Endothelial cell of umbilical vein (primary cell): ENCODE data around the gene ROBO4. TPM values are rescaled to one million over a fixed set of nuclear protein-coding genes. Genes with fewer than 3 reads are reported as not detected.

Source experiments
- BruUV-seq: library from RNA; stranded (reverse); fragments of 400-500 nt; replicated peaks from 2 replicates; lab custom pipeline; 2021; lab: Mats Ljungman, UMichigan
- CTCF ChIA-PET: fragments of 300-600, 350-600 bp; sonication (Branson Sonifier 250); formaldehyde crosslinking; loops from one replicate; lab custom pipeline; 2021; ENCODE audit warnings: antibody characterized with exemption, inconsistent platforms; lab: Charles Lee
- POLR2A ChIA-PET: fragments of 300-600, 350-600 bp; sonication (Branson Sonifier 250); formaldehyde crosslinking; loops from one replicate; lab custom pipeline; 2021; ENCODE audit warnings: antibody characterized with exemption, inconsistent platforms; lab: Charles Lee
- DNase-seq: peaks from one replicate; pipeline ENCODE4 v3.0.0-alpha.2; 2011; ENCODE audit warnings: low read depth, low spot score
- FAIRE-seq: peaks from 2 replicates; lab custom pipeline; 2011; peaks lifted over from hg19 to GRCh38; lab: Jason Lieb, UNC
- H2AFZ ChIP-seq: 2 replicates; pipeline ENCODE4 v1.6.0; 2012; ENCODE audit warnings: low read depth, low read length, control low read depth, inconsistent platforms
- H3K27ac ChIP-seq: 2 replicates; pipeline ENCODE4 v1.5.1; 2011; ENCODE audit warnings: low read depth, mild to moderate bottlenecking, control low read depth, low read length, moderate library complexity; ENCODE audit not compliant: insufficient read depth
- H3K27me3 ChIP-seq, 2 experiments: 2 replicates each; pipeline versions ENCODE4 v1.6.0 to v1.6.1; 2011; ENCODE audit warnings: low read length in 2 of 2, mixed read lengths in 1 of 2; ENCODE audit not compliant: control insufficient read depth in 2 of 2, insufficient read depth in 2 of 2
- H3K36me3 ChIP-seq, 2 experiments: 2 replicates in 1 of 2; 3 replicates in 1 of 2; pipeline ENCODE4 v1.5.1; 2011; ENCODE audit warnings: low read length in 2 of 2, mild to moderate bottlenecking in 1 of 2, moderate library complexity in 1 of 2; ENCODE audit not compliant: control insufficient read depth in 2 of 2, insufficient read depth in 2 of 2; ENCODE audit errors: extremely low read depth in 1 of 2
- H3K4me1 ChIP-seq: 3 replicates; pipeline ENCODE4 v1.5.1; 2011; ENCODE audit warnings: mild to moderate bottlenecking, low read length; ENCODE audit not compliant: control insufficient read depth, insufficient read depth; ENCODE audit errors: extremely low read depth
- H3K4me2 ChIP-seq: 2 replicates; pipeline ENCODE4 v1.6.1; 2011; ENCODE audit warnings: low read length, control low read depth, mixed read lengths; ENCODE audit not compliant: insufficient read depth
- H3K4me3 ChIP-seq, 3 experiments: fragments of 200-600 bp in 1 of 3; sonication (generic), shearing (Covaris generic) in 1 of 3; replicated peaks in 1 of 3; 2 replicates each; pipeline ENCODE4 v1.5.1; 2011 to 2016; ENCODE audit warnings: control low read depth in 3 of 3, low read length in 3 of 3, mild to moderate bottlenecking in 2 of 3, inconsistent platforms in 1 of 3, low read depth in 1 of 3, moderate library complexity in 1 of 3; ENCODE audit not compliant: insufficient read depth in 1 of 3
- H3K79me2 ChIP-seq: 2 replicates; pipeline ENCODE4 v1.6.0; 2012; ENCODE audit warnings: low read length, inconsistent platforms; ENCODE audit not compliant: control insufficient read depth, insufficient read depth
- H3K9ac ChIP-seq: replicated peaks from 2 replicates; pipeline ENCODE3; 2011; ENCODE audit warnings: low read length, control low read depth; ENCODE audit not compliant: insufficient read depth; ENCODE audit errors: extremely low read depth
- H3K9me1 ChIP-seq: replicated peaks from 3 replicates; pipeline ENCODE4 v1.6.0; 2011; ENCODE audit warnings: mild to moderate bottlenecking, low read length; ENCODE audit not compliant: control insufficient read depth, insufficient read depth; ENCODE audit errors: extremely low read depth
- H3K9me3 ChIP-seq: replicated peaks from 2 replicates; pipeline ENCODE4 v1.5.1; 2012; ENCODE audit warnings: low read length, inconsistent platforms; ENCODE audit not compliant: control insufficient read depth, insufficient read depth
- H4K20me1 ChIP-seq: replicated peaks from 2 replicates; pipeline ENCODE3; 2011; ENCODE audit warnings: mild to moderate bottlenecking, low read length; ENCODE audit not compliant: control insufficient read depth, insufficient read depth; ENCODE audit errors: extremely low read depth
- CTCF ChIP-seq, 2 donors: IDR thresholded peaks; 1 replicate in 1 of 2; 2 replicates in 1 of 2; pipeline ENCODE4 v1.5.1; 2011; ENCODE audit warnings: low read length in 2 of 2, mild to moderate bottlenecking in 2 of 2, moderate library complexity in 2 of 2, control low read depth in 1 of 2, inconsistent platforms in 1 of 2, low read depth in 1 of 2; ENCODE audit not compliant: insufficient read depth in 1 of 2; ENCODE audit errors: extremely low read depth in 1 of 2
- GATA2 ChIP-seq: IDR thresholded peaks from 2 replicates; pipeline ENCODE4 v1.7.0; 2011; ENCODE audit warnings: low read depth, mild to moderate bottlenecking, moderate library complexity, mixed read lengths, low read length; ENCODE audit not compliant: insufficient read length, insufficient read depth
- POLR2A ChIP-seq: IDR thresholded peaks from 2 replicates; pipeline ENCODE4 v1.6.1; 2012; ENCODE audit warnings: low read depth, mild to moderate bottlenecking, control low read depth, low read length
- POLR2AphosphoS5 ChIP-seq: IDR thresholded peaks from 2 replicates; pipeline ENCODE4 v1.6.1; 2012; ENCODE audit warnings: low read depth, mild to moderate bottlenecking, control low read depth, low read length, moderate library complexity; ENCODE audit not compliant: insufficient read depth
- dilution Hi-C: fragments of 300-500 bp; cut with MboI; formaldehyde crosslinking; loops from one replicate; pipeline ENCODE4 v1.15.0; 2019; ENCODE audit warnings: low sequenced_read_pairs; ENCODE audit not compliant: extremely low pct_ligation_motif_present
- intact Hi-C: fragments of 100-400 bp; cut with micrococcal nuclease; formaldehyde crosslinking; loops from one replicate; pipeline ENCODE4 v1.10.0; 2022
- polyA plus RNA-seq, 4 experiments: library from polyadenylated mRNA; depleted of rRNA in 3 of 4; stranded (reverse) in 3 of 4; unstranded in 1 of 4; fragments of >200 nt; gene quantifications; 2 replicates each; pipeline versions ENCODE4 v1.2.1 to v1.2.3, GENCODE V29; 2011 to 2012; ENCODE audit warnings: missing spikeins in 1 of 4
- total RNA-seq: library from RNA; stranded (reverse); gene quantifications from 2 replicates; pipeline ENCODE4 v1.2.3, GENCODE V29; 2021

The ROBO4 gene
- total and polyA plus RNA-seq, 2 donors (not counting 3 experiments of a cell fraction or from before 2014, with no cell fraction given), result 260 to 474 TPM

- peaks cover 46 to 47% of the 10 kb centered on the region in 2 experiments for H3K36me3 ChIP-seq
- DNase-seq (peak; percentile 36), FAIRE-seq (peak; percentile 35)
- CTCF ChIA-PET, result interaction anchor here (1.1 to 3.5 kb wide), 6 partner anchors 9 to 462 kb away, joined by 3 to 14 read pairs (median 4); partner anchors contain the start of gene ROBO4
- peaks cover 73% of the 10 kb centered on the region for H3K4me1 ChIP-seq
- H3K4me3 ChIP-seq, result no peak overlapping the region
- TF ChIP-seq POLR2AphosphoS5 (peak; percentile 49), GATA2 (peak; percentile 38), CTCF (IDR thresholded peaks at IDR 0.05; ENCODE audit: extremely low read depth in 1 of 2, insufficient read depth in 1 of 2, low read depth in 1 of 2, low read length in 2 of 2) (no peak), POLR2A (peak; percentile 39)
- intact Hi-C loops (no loop called here), dilution Hi-C loops (no loop called here)
- POLR2A ChIA-PET, result interaction anchor here (4.5 kb wide), 1 partner anchor 13 kb away, joined by 39 read pairs; the partner anchor contains the start of gene ROBO4
- H3K27ac ChIP-seq, result no peak overlapping the region
- H3K9me1 ChIP-seq, result no peaks in the 10 kb centered on the region
- H2AFZ ChIP-seq, result no peak overlapping the region
- no peak overlapping the region for H3K9ac ChIP-seq
- H4K20me1 ChIP-seq, result no peaks in the 10 kb centered on the region
- H3K4me2 ChIP-seq, result no peak overlapping the region
- H3K79me2 ChIP-seq, result peaks cover 28% of the 10 kb centered on the region
- H3K27me3 ChIP-seq, result no peaks in the 10 kb centered on the region
- no TSS peak for BruUV-seq
- H3K9me3 ChIP-seq, result no peaks in the 10 kb centered on the region
Measured at GRCh38 chr11:124884869-124885479, 12.7 kb downstream of the ROBO4 start.
